ENCODE measurements around the gene NDUFS4. TPM values are rescaled to one million over a fixed set of nuclear protein-coding genes. Genes with fewer than 3 reads are reported as not detected.

Gene NDUFS4
- total RNA-seq, 1 experiment from 2014 or later: 84.1 TPM

DNA sequence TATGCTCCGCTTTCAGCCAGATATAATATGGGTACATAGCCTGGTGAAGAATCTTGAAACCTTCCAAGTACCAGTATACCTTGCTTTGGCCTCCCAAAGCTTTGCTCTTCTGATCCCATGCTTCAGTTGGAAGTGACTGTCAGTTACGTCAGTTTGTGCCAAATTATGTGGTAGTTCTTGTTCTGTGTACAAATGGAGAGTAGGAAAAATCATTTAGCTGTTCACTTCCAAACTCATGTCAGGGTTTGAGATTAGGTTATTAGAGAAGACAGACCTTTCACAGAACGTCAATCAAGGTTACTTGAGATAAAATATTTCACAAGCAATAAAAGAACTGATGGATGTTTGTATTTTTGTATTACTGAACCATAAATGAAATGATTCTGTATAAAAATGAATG is 117.2 kb downstream of the NDUFS4 start:
- CTCF ChIA-PET: no interaction called here
- Histone ChIP-seq H3K27ac (no peak overlapping the region), H3K4me3 (no peak overlapping the region), H3K9me2 (ENCODE audit: insufficient read depth) (no peaks in the 10 kb centered on the region), H2AFZ (no peak overlapping the region), H3K4me1 (replicated peaks; ENCODE audit: insufficient read depth) (no peaks in the 10 kb centered on the region), H3F3A (ENCODE audit: insufficient read depth, low read depth) (no peaks in the 10 kb centered on the region), H3K36me3 (ENCODE audit: low read depth) (no peaks in the 10 kb centered on the region), H3K79me2 (ENCODE audit: low read depth) (no peaks in the 10 kb centered on the region), H4K20me1 (ENCODE audit: insufficient read depth) (no peaks in the 10 kb centered on the region), H3K9me3 (ENCODE audit: insufficient read depth, low read depth) (no peaks in the 10 kb centered on the region), H3K4me2 (no peak overlapping the region), H3K27me3 (ENCODE audit: insufficient read depth, low read depth) (no peaks in the 10 kb centered on the region)
- DNase-seq: no peak
- POLR2A ChIA-PET (ENCODE audit: unreplicated experiment): no interaction called here
- intact Hi-C loops (cut with micrococcal nuclease; ENCODE audit: unreplicated experiment): no loop called here
- TF ChIP-seq, protein P1, sequence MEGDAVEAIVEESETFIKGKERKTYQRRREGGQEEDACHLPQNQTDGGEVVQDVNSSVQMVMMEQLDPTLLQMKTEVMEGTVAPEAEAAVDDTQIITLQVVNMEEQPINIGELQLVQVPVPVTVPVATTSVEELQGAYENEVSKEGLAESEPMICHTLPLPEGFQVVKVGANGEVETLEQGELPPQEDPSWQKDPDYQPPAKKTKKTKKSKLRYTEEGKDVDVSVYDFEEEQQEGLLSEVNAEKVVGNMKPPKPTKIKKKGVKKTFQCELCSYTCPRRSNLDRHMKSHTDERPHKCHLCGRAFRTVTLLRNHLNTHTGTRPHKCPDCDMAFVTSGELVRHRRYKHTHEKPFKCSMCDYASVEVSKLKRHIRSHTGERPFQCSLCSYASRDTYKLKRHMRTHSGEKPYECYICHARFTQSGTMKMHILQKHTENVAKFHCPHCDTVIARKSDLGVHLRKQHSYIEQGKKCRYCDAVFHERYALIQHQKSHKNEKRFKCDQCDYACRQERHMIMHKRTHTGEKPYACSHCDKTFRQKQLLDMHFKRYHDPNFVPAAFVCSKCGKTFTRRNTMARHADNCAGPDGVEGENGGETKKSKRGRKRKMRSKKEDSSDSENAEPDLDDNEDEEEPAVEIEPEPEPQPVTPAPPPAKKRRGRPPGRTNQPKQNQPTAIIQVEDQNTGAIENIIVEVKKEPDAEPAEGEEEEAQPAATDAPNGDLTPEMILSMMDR (conservative IDR thresholded peaks at IDR 0.05): no peak
- TF ChIP-seq EZH2 (IDR thresholded peaks at IDR 0.05; ENCODE audit: low read depth): no peak
- no TSS peak for BruUV-seq (replicated peaks)

DNA sequence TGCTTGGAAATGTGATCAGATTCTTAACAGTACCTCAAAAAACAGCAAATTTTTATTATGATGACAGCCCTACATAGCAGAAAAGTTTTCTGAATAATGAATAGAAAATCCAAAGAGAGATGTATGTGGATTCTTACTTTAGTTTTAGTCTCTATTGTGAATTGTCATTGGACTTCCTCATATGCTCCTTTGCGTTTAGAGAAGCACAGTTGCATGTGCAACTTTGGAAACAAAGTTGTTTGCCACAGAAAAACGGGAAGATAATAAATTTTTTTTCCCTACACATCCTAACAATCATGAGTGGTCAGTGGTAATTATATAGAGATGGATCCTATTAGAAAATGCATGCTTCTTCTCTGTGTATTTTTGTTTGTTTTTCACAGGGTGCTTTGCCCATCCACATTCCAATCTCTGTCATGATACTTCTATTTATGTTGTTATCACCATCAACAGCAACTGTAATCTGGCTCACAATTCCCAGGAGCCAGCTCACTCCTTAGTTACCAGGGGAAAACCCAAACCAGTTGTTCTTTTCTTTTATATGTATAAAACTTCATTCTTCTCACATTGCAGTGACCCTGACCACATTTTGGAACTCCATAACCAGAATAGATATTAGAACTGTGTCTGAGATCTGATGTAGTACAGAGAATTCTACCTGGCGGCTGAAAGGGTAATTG is 118.7 kb downstream of the NDUFS4 start:
- intact Hi-C loops (cut with micrococcal nuclease; ENCODE audit: unreplicated experiment): no loop called here
- ChIA-PET CTCF (no interaction called here), POLR2A (ENCODE audit: unreplicated experiment) (no interaction called here)

DNA sequence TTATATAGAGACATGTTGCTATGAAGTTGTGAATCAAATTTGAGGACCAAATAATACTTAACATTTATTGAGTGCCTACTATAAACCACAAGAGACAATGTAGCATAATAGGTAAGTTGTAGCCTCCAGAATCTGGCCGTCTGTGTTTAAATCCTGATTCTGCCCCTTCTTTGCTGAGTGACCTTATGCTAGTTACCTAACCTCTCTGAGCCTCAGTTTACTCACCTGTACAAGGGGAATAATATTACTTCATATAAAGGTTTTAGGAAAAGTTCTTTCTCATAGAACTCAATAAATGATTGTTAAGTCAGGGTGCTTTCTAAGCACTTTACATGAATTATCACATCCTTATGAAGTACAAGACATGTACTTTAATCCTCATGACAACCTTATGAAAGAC is 120.6 kb downstream of the NDUFS4 start:
- TF ChIP-seq, protein P1 (conservative IDR thresholded peaks at IDR 0.05): no peak
- no peak for TF ChIP-seq EZH2 (IDR thresholded peaks at IDR 0.05; ENCODE audit: low read depth)
- Histone ChIP-seq H3K4me2 (no peak overlapping the region), H3K36me3 (ENCODE audit: low read depth) (no peaks in the 10 kb centered on the region), H3K27me3 (ENCODE audit: insufficient read depth, low read depth) (no peaks in the 10 kb centered on the region), H3F3A (ENCODE audit: insufficient read depth, low read depth) (no peaks in the 10 kb centered on the region), H3K9me3 (ENCODE audit: insufficient read depth, low read depth) (no peaks in the 10 kb centered on the region), H3K27ac (no peak overlapping the region), H3K4me1 (replicated peaks; ENCODE audit: insufficient read depth) (no peaks in the 10 kb centered on the region), H3K4me3 (no peak overlapping the region), H4K20me1 (ENCODE audit: insufficient read depth) (no peaks in the 10 kb centered on the region), H3K79me2 (ENCODE audit: low read depth) (no peaks in the 10 kb centered on the region), H3K9me2 (ENCODE audit: insufficient read depth) (no peaks in the 10 kb centered on the region), H2AFZ (no peak overlapping the region)
- DNase-seq: no peak
- intact Hi-C loops (cut with micrococcal nuclease; ENCODE audit: unreplicated experiment): no loop called here
- POLR2A ChIA-PET (ENCODE audit: unreplicated experiment): no interaction called here
- CTCF ChIA-PET: no interaction called here
- no TSS peak for BruUV-seq (replicated peaks)

More for the DNA sequence above, 118.7 kb downstream of the NDUFS4 start:
- Histone ChIP-seq H3K36me3 (ENCODE audit: low read depth) (no peaks in the 10 kb centered on the region), H3K27me3 (ENCODE audit: insufficient read depth, low read depth) (no peaks in the 10 kb centered on the region), H4K20me1 (ENCODE audit: insufficient read depth) (no peaks in the 10 kb centered on the region), H3K4me3 (no peak overlapping the region), H3K4me2 (no peak overlapping the region), H3K9me2 (ENCODE audit: insufficient read depth) (no peaks in the 10 kb centered on the region), H3K79me2 (ENCODE audit: low read depth) (no peaks in the 10 kb centered on the region), H2AFZ (no peak overlapping the region), H3K9me3 (ENCODE audit: insufficient read depth, low read depth) (no peaks in the 10 kb centered on the region), H3K4me1 (replicated peaks; ENCODE audit: insufficient read depth) (no peaks in the 10 kb centered on the region), H3F3A (ENCODE audit: insufficient read depth, low read depth) (no peaks in the 10 kb centered on the region), H3K27ac (no peak overlapping the region)
- TF ChIP-seq, protein P1 (conservative IDR thresholded peaks at IDR 0.05): no peak
- TF ChIP-seq EZH2 (IDR thresholded peaks at IDR 0.05; ENCODE audit: low read depth): no peak
- no TSS peak for BruUV-seq (replicated peaks)
- peak in 1 of 2 experiments; percentile 55 for DNase-seq

All from PC-9 (cell line).